GM23338 (cell line): Measurements from ENCODE around the gene INPP1. TPM values are rescaled to one million over a fixed set of nuclear protein-coding genes. Genes with fewer than 3 reads are reported as not detected.

Source experiments
- ATAC-seq: fragments of 200-7000 bp; cut with Tn5 transposase; 3 replicates; pipeline ENCODE4 v1.9.1; 2020
- DNase-seq: peaks from one replicate; pipeline ENCODE4 v3.0.0-alpha.2; 2015; ENCODE audit warnings: low spot score
- H2AFZ ChIP-seq: fragments of 200-600 bp; sonication (generic); 2 replicates; pipeline ENCODE4 v1.8.0; 2016; ENCODE audit warnings: antibody characterized with exemption, mild to moderate bottlenecking, moderate library complexity
- H3F3A ChIP-seq: fragments of 200-600 bp; sonication (generic); replicated peaks from 2 replicates; pipeline ENCODE4 v1.8.0; 2017; ENCODE audit warnings: antibody characterized with exemption, mixed run types, low read depth
- H3K27ac ChIP-seq: fragments of 200-600 bp; sonication (generic); 2 replicates; pipeline ENCODE4 v1.6.1; 2016; ENCODE audit warnings: low read depth
- H3K27me3 ChIP-seq: fragments of 200-600 bp; sonication (generic); 2 replicates; pipeline ENCODE4 v1.8.0; 2016; ENCODE audit warnings: mild to moderate bottlenecking, mixed run types, moderate library complexity; ENCODE audit not compliant: insufficient read depth
- H3K36me3 ChIP-seq: fragments of 200-600 bp; sonication (generic); 2 replicates; pipeline ENCODE4 v1.8.0; 2016; ENCODE audit warnings: mild to moderate bottlenecking; ENCODE audit not compliant: insufficient read depth
- H3K4me1 ChIP-seq: fragments of 200-600 bp; sonication (generic); 2 replicates; pipeline ENCODE4 v1.8.0; 2016; ENCODE audit warnings: mild to moderate bottlenecking, moderate library complexity; ENCODE audit not compliant: insufficient read depth
- H3K4me2 ChIP-seq: fragments of 200-600 bp; sonication (generic); 2 replicates; pipeline ENCODE4 v1.7.1; 2017; ENCODE audit warnings: mixed run types
- H3K4me3 ChIP-seq: fragments of 200-600 bp; sonication (generic); 2 replicates; pipeline ENCODE4 v1.6.1; 2016; ENCODE audit warnings: mixed run types
- H3K79me2 ChIP-seq: fragments of 200-600 bp; sonication (generic); replicated peaks from 2 replicates; pipeline ENCODE4 v1.8.0; 2017; ENCODE audit warnings: mild to moderate bottlenecking; ENCODE audit not compliant: insufficient read depth
- H3K9me2 ChIP-seq: fragments of 200-600 bp; sonication (generic); 2 replicates; pipeline ENCODE4 v1.8.0; 2017; ENCODE audit not compliant: insufficient read depth
- H4K20me1 ChIP-seq: fragments of 200-600 bp; sonication (generic); replicated peaks from 2 replicates; pipeline ENCODE4 v1.8.0; 2017; ENCODE audit warnings: mild to moderate bottlenecking; ENCODE audit not compliant: insufficient read depth
- H3K27ac Mint-ChIP-seq: 2 replicates; pipeline ENCODE4 v1.8.0; 2020; ENCODE audit warnings: inconsistent platforms, mild to moderate bottlenecking, moderate library complexity, mixed read lengths
- H3K27me3 Mint-ChIP-seq: 3 replicates; pipeline ENCODE4 v1.8.0; 2022; ENCODE audit warnings: low read depth, mild to moderate bottlenecking, moderate library complexity, mixed read lengths, inconsistent platforms; ENCODE audit not compliant: insufficient read depth, poor library complexity
- H3K36me3 Mint-ChIP-seq: 3 replicates; pipeline ENCODE4 v1.8.0; 2021; ENCODE audit warnings: low read depth, mild to moderate bottlenecking, inconsistent platforms, moderate library complexity, mixed read lengths
- H3K4me1 Mint-ChIP-seq: 3 replicates; pipeline ENCODE4 v1.8.0; 2020; ENCODE audit warnings: mild to moderate bottlenecking, inconsistent platforms, mixed read lengths
- H3K4me3 Mint-ChIP-seq: 3 replicates; pipeline ENCODE4 v1.8.0; 2021; ENCODE audit warnings: moderate library complexity, mild to moderate bottlenecking, inconsistent platforms, mixed read lengths
- H3K9me3 Mint-ChIP-seq: 3 replicates; pipeline ENCODE4 v1.8.0; 2020; ENCODE audit warnings: moderate library complexity, mild to moderate bottlenecking, inconsistent platforms, mixed read lengths
- CTCF ChIP-seq, 2 experiments: fragments of 200-600 bp in 1 of 2; sonication (generic) in 1 of 2; conservative IDR thresholded peaks; 2 replicates each; pipeline versions ENCODE4 v1.5.1 to v1.6.1; 2016 to 2017; ENCODE audit warnings: antibody characterized with exemption in 2 of 2, low read depth in 2 of 2, mild to moderate bottlenecking in 2 of 2, moderate library complexity in 1 of 2
- EZH2 ChIP-seq: fragments of 200-600 bp; sonication (generic); IDR thresholded peaks from one replicate; pipeline ENCODE4 v1.8.0; 2017; ENCODE audit warnings: antibody characterized with exemption, mild to moderate bottlenecking, low read depth; ENCODE audit not compliant: unreplicated experiment
- EZH2phosphoT487 ChIP-seq: fragments of 200-600 bp; sonication (generic); IDR thresholded peaks from one replicate; pipeline ENCODE4 v1.8.1; 2018; ENCODE audit warnings: antibody characterized with exemption; ENCODE audit not compliant: unreplicated experiment
- JUNB ChIP-seq: IDR thresholded peaks from one replicate; pipeline ENCODE4 v1.6.1; 2016; ENCODE audit warnings: antibody characterized with exemption; ENCODE audit not compliant: unreplicated experiment
- NANOG ChIP-seq: IDR thresholded peaks from 2 replicates; pipeline ENCODE4 v1.6.1; 2016; ENCODE audit warnings: antibody characterized with exemption, borderline replicate concordance
- POLR2AphosphoS5 ChIP-seq: IDR thresholded peaks from 2 replicates; pipeline ENCODE4 v1.6.1; 2016; ENCODE audit warnings: antibody characterized with exemption, low read depth
- REST ChIP-seq: IDR thresholded peaks from one replicate; pipeline ENCODE4 v1.6.1; 2018; ENCODE audit warnings: antibody characterized with exemption; ENCODE audit not compliant: unreplicated experiment
- STAT1 ChIP-seq: IDR thresholded peaks from one replicate; pipeline ENCODE4 v1.6.1; 2016; ENCODE audit warnings: antibody characterized with exemption; ENCODE audit not compliant: unreplicated experiment
- ZNF114 ChIP-seq: fragments of 250-450 bp; sonication (Bioruptor Pico); IDR thresholded peaks from 2 replicates; pipeline ENCODE4 v1.5.0; 2020; ENCODE audit warnings: mild to moderate bottlenecking, moderate library complexity
- ZNF331 ChIP-seq: fragments of 250-450 bp; sonication (Bioruptor Pico); IDR thresholded peaks from 2 replicates; pipeline ENCODE4 v1.5.0; 2020; ENCODE audit warnings: low read depth, mild to moderate bottlenecking, moderate library complexity
- polyA plus RNA-seq: library from polyadenylated mRNA; unstranded; fragments of >200 nt; fragmentation: Nextera tagmentation; extraction: Ambion mirVana; gene quantifications from 2 replicates; pipeline ENCODE4 v1.2.1, GENCODE V29; 2016
- total RNA-seq: library from RNA; depleted of rRNA; stranded (reverse); fragments of >200 nt; shearing (Covaris generic); gene quantifications from 2 replicates; pipeline ENCODE4 v1.2.3, GENCODE V29; 2014
- TF ChIP-seq, protein P1 (sequence below): IDR thresholded peaks from 2 replicates; pipeline ENCODE4 v1.6.1; 2016; ENCODE audit warnings: antibody characterized with exemption

The INPP1 gene
- total and polyA plus RNA-seq, 2 experiments from 2014 or later, result 2.6 to 6.5 TPM

DNA sequence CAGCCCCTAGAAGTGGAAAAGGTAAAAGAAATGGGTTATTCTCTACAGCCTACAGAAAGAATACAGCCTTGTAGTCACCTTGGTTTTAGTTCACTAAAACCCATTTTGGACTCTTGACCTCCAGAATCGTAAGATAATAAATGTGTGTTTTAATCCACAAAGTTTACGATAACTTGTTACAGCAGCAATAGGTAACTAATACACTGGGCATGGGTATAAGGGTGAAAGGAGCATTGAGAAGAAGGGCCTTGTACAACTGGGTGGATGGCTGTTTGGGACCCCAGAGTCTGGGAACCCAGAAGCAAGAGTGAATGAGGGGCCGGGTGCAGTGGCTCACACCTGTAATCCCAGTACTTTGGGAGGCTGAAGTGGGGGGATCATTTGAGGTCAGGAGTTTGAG is 62.6 kb downstream of the INPP1 start (continued):
- TF ChIP-seq REST, result no peak
- TF ChIP-seq, protein P1, sequence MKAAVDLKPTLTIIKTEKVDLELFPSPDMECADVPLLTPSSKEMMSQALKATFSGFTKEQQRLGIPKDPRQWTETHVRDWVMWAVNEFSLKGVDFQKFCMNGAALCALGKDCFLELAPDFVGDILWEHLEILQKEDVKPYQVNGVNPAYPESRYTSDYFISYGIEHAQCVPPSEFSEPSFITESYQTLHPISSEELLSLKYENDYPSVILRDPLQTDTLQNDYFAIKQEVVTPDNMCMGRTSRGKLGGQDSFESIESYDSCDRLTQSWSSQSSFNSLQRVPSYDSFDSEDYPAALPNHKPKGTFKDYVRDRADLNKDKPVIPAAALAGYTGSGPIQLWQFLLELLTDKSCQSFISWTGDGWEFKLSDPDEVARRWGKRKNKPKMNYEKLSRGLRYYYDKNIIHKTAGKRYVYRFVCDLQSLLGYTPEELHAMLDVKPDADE, result no peak
- no peak for TF ChIP-seq POLR2AphosphoS5

DNA sequence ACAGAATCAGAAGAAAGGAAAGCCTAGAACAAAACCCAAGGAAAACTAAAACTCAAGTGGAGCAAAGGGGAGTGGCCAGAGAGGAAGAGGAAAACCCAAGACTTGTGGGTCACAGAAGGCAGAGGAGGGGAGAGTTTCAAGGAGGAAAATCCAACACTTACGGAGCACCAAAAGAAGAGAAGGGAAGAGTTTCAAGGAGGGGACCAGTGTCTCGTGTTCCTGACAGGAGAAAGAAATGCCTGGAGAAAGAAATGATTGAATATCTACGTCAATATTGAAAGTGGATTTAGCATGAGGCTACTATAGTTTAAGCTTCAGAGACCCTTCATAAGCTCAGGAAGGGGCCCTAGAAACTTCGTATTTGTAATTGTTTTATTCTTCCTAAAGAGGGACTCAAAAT is 63.4 kb downstream of the INPP1 start:
- no peaks in the 10 kb centered on the region for H3K9me2 ChIP-seq
- Mint-ChIP-seq H3K4me3 (no peak overlapping the region), H3K36me3 (no peaks in the 10 kb centered on the region), H3K27ac (no peak overlapping the region), H3K4me1 (peaks cover 13% of the 10 kb centered on the region; the same call in 2 of the 3 replicates), H3K9me3 (no peaks in the 10 kb centered on the region), H3K27me3 (peaks cover 7% of the 10 kb centered on the region)
- H3K36me3 ChIP-seq, result no peaks in the 10 kb centered on the region
- no peaks in the 10 kb centered on the region for H3K79me2 ChIP-seq
- H3F3A ChIP-seq, result no peaks in the 10 kb centered on the region
- ATAC-seq (no peak), DNase-seq (no peak)
- H4K20me1 ChIP-seq, result no peaks in the 10 kb centered on the region
- H3K27me3 ChIP-seq, result peaks cover 48% of the 10 kb centered on the region
- H3K4me2 ChIP-seq, result peak overlapping the region; percentile 95
- peak overlapping the region; percentile 90 for H3K4me3 ChIP-seq
- no peak overlapping the region for H3K27ac ChIP-seq
- H2AFZ ChIP-seq, result peak overlapping the region; percentile 100
- TF ChIP-seq CTCF (conservative IDR thresholded peaks at IDR 0.05; ENCODE audit: low read depth in 2 of 2) (no peak), POLR2AphosphoS5 (no peak), EZH2 (no peak)
- H3K4me1 ChIP-seq, result peaks cover 25% of the 10 kb centered on the region

DNA sequence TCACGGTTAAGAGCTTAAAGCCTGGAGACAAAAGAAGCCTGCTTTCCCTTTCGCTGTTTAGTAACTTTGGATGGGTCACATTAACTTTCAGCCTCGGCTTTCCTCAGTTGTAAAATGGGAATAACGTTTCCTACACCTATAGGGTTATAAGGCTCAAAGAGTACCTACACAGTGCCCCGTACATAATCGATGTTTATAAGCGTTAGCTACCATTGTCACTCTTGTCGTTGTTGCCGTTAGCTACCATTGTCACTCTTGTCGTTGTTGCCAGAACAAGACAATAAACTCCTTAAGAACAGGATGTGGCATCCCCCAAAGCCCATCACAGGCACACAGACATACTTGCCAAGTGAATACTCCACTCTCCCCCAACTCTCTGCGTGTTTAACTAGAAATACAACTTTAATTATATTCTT is 63.9 kb downstream of the INPP1 start:
- peak overlapping the region; percentile 90 for H3K4me3 ChIP-seq
- peaks cover 48% of the 10 kb centered on the region for H3K27me3 ChIP-seq
- peaks cover 26% of the 10 kb centered on the region for H3K4me1 ChIP-seq
- Mint-ChIP-seq H3K36me3 (no peaks in the 10 kb centered on the region), H3K4me3 (peak overlapping the region; percentile 82), H3K27me3 (peaks cover 7% of the 10 kb centered on the region), H3K4me1 (peaks cover 16% of the 10 kb centered on the region), H3K9me3 (no peaks in the 10 kb centered on the region), H3K27ac (no peak overlapping the region)
- H3K79me2 ChIP-seq, result no peaks in the 10 kb centered on the region
- H3K27ac ChIP-seq, result no peak overlapping the region
- H3F3A ChIP-seq, result no peaks in the 10 kb centered on the region
- no peaks in the 10 kb centered on the region for H3K36me3 ChIP-seq
- H4K20me1 ChIP-seq, result no peaks in the 10 kb centered on the region
- no peak; the same call in 2 of the 3 replicates for ATAC-seq
- H2AFZ ChIP-seq, result peak overlapping the region; percentile 100
- peak; percentile 57 for DNase-seq
- H3K9me2 ChIP-seq, result no peaks in the 10 kb centered on the region
- peak overlapping the region; percentile 95 for H3K4me2 ChIP-seq
- no peak for TF ChIP-seq STAT1
- no peak for TF ChIP-seq POLR2AphosphoS5
- no peak for TF ChIP-seq EZH2phosphoT487
- TF ChIP-seq CTCF (conservative IDR thresholded peaks at IDR 0.05; ENCODE audit: low read depth in 2 of 2), result no peak
- no peak for TF ChIP-seq NANOG
- TF ChIP-seq JUNB, result no peak
- TF ChIP-seq, protein P1, result no peak
- no peak for TF ChIP-seq EZH2
- TF ChIP-seq ZNF114 (CRISPR knock-in tag), result no peak
- TF ChIP-seq ZNF331 (CRISPR knock-in tag), result no peak
